Sigmoid colon (tissue), 3 donors: ENCODE measurements around the gene TCF12.

Source experiments
- CTCF ChIP-seq, 4 experiments: fragments of 450-650 bp in 3 of 4; fragments of 200-600 bp in 1 of 4; IDR thresholded peaks; one replicate each; pipeline ENCODE4 v1.5.1; 2016 to 2019; ENCODE audit warnings: antibody characterized with exemption in 4 of 4, mild to moderate bottlenecking in 3 of 4, moderate library complexity in 2 of 4
- POLR2A ChIP-seq, 2 donors: fragments of 450-650 bp; IDR thresholded peaks; one replicate each; pipeline ENCODE4 v1.6.1; 2016; ENCODE audit warnings: antibody characterized with exemption in 2 of 2, mild to moderate bottlenecking in 2 of 2, moderate library complexity in 2 of 2

DNA sequence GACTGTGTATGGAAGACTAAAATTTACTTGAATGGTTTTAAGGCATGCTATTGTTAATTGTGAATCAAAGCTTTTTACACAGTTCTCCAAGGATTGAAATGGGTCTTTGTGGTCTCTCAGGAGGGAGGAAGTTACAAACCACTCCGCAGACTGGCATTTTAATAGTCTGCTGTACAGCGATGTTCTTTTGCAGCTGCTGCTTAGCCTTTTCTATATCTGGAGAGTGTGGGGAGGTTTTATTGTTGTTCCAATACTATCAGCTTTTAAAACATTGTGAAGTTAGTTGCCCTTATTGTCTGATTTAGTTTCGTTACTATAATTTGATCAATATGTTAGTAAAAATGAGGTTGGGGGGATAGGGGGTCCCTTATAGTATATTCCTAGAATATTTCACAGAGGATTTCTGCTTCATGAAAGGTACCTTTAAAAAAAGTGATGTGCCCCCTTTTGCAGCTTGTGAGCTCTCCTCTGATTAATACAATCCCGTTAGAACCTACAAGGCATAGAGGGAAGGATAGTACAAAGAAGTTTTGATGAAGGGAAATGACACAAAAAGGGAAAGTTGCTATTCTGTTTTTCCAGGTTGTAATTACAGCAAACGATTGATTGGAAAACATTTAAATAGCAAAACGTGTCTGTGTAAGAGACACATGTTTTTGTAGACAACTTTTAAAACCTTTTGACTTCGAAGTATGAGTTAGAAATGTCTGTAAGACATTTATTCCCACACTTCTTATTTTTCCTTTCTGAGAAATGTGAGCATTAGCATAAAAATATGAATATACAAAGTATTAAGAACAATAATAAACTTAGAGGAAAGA, 299.5 kb downstream of the TCF12 start:
- TF ChIP-seq POLR2A (IDR thresholded peaks at IDR 0.05) (no peak), CTCF (IDR thresholded peaks at IDR 0.05) (no peak)
